Adrenal gland (tissue), 5 donors: ENCODE measurements around the gene LEKR1.

Source experiments
- CTCF ChIP-seq, 6 experiments: fragments of 450-650 bp in 4 of 6; fragments of 200-600 bp in 2 of 6; sonication (generic) in 1 of 6; IDR thresholded peaks; 1 replicate in 5 of 6; 2 replicates in 1 of 6; pipeline versions ENCODE4 v1.5.1 to v1.8.0; 2016 to 2021; ENCODE audit warnings: antibody characterized with exemption in 6 of 6, mild to moderate bottlenecking in 2 of 6, moderate library complexity in 1 of 6
- POLR2A ChIP-seq, 2 donors: fragments of 450-650 bp; IDR thresholded peaks; one replicate each; pipeline ENCODE4 v1.6.1; 2017; ENCODE audit warnings: antibody characterized with exemption in 2 of 2, mild to moderate bottlenecking in 2 of 2, moderate library complexity in 1 of 2
- donor health status: DM: no; HTN: no; CAD: no.

- TF ChIP-seq CTCF (IDR thresholded peaks at IDR 0.05) (no peak), POLR2A (IDR thresholded peaks at IDR 0.05) (no peak)
Observed at GRCh38 chr3:156792114-156792513, 34.0 kb upstream of the LEKR1 start.
